ENCODE data around the gene MRPL45.

The MRPL45 gene

DNA sequence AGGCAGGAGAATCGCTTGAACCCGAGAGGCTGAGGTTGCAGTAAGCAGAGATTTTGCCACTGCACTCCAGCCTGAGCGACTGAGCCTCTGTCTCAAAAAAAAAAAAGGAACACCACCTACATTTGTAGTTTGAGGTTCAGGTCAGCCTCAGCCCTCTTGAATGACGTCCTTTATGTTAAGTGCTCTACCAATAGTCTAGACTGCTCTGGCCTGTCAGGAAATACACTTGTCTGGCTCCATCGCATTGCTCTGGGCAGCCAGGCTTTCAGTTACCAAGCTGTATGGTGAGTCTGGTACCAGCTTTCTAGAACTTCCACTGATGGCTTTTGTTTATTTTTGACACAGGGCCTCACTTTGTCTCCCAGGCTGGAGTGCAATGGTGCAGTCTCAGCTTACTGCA lies 66.0 kb downstream of the MRPL45 start:
- no peak for TF ChIP-seq CTCF (IDR thresholded peaks at IDR 0.05; ENCODE audit: insufficient read depth, low read depth, low read length, missing control alignments)
- no peak overlapping the region for H3K4me3 ChIP-seq (ENCODE audit: low read length)
- DNase-seq (ENCODE audit: low read depth), result no peak

DNA sequence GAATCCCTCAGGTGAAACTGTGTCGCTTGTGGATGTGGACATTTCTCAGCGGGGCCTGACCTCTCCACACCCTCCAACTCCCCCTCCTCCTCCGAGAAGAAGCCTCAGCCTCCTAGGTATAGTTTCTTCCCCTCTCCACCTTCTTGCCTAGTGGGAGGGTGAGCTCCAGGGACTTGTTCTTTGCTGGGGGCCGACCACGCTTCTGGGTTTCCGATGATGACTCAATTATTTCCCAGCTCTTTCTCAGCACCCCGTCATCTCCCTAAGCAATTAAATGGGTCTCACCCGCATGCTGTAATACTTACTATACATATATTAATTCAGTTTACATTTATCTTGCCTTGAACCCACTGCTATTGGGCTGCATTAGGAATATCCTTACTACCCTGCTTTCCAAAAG lies 67.8 kb downstream of the MRPL45 start:
- no peak for DNase-seq (ENCODE audit: low read depth)
- no peak for TF ChIP-seq CTCF (IDR thresholded peaks at IDR 0.05; ENCODE audit: insufficient read depth, low read depth, low read length, missing control alignments)
- H3K4me3 ChIP-seq (ENCODE audit: low read length), result no peak overlapping the region

- H3K4me3 ChIP-seq (ENCODE audit: low read length), result no peak overlapping the region
- DNase-seq (ENCODE audit: low read depth), result no peak
- no peak for TF ChIP-seq CTCF (IDR thresholded peaks at IDR 0.05; ENCODE audit: insufficient read depth, low read depth, low read length, missing control alignments)
These were observed 72.3 kb downstream of the MRPL45 start for GRCh38 chr17:38369124-38369886.

All from epithelial cell of esophagus (primary cell).